CD4-positive, alpha-beta T cell treated with Interleukin-2 at 100 ng/mL for 4 hours (primary cell): ENCODE data around the gene TRIM33.
"Not testable (repeated sequence)": the region's sequence is repeated elsewhere in the genome, so short reads cannot be mapped to it uniquely, and the experiment has no call there.

Source experiments
- DNase-seq: peaks from one replicate; pipeline ENCODE4 v3.0.0-alpha.2; 2020; ENCODE audit warnings: low spot score

TRIM33 gene

GRCh38 chr1:114510274-114511031 is 550 bp downstream of the TRIM33 start:
- peak; percentile 29 for DNase-seq

GRCh38 chr1:114509596-114510273 is 1.3 kb downstream of the TRIM33 start:
- no peak for DNase-seq

- DNase-seq: no peak
These were observed 2.6 kb downstream of the TRIM33 start for GRCh38 chr1:114508386-114508898.

GRCh38 chr1:114507513-114507912 is 3.5 kb downstream of the TRIM33 start:
- DNase-seq: no peak

- DNase-seq: no peak
These were observed 5.8 kb downstream of the TRIM33 start for GRCh38 chr1:114505148-114505561.

- DNase-seq: no peak
These were observed 7.0 kb downstream of the TRIM33 start for GRCh38 chr1:114503916-114504422.

GRCh38 chr1:114502080-114502479 is 8.9 kb downstream of the TRIM33 start:
- no peak for DNase-seq

- DNase-seq: no peak
These were observed 11.5 kb downstream of the TRIM33 start for GRCh38 chr1:114499478-114499877.

GRCh38 chr1:114496089-114496488 is 14.9 kb downstream of the TRIM33 start:
- DNase-seq: no peak

- DNase-seq: no peak
These were observed 15.5 kb downstream of the TRIM33 start for GRCh38 chr1:114495486-114495885.

GRCh38 chr1:114492978-114493377 is 18.0 kb downstream of the TRIM33 start:
- no peak for DNase-seq

- no peak for DNase-seq
These were observed 20.7 kb downstream of the TRIM33 start for GRCh38 chr1:114490274-114490693.

- no peak for DNase-seq
These were observed 22.3 kb downstream of the TRIM33 start for GRCh38 chr1:114488739-114489138.

GRCh38 chr1:114485286-114485685 is 25.7 kb downstream of the TRIM33 start:
- DNase-seq: no peak

- DNase-seq: peak; percentile 30
These were observed 28.4 kb downstream of the TRIM33 start for GRCh38 chr1:114482585-114482984.

- not testable (repeated sequence) for DNase-seq
These were observed 31.4 kb downstream of the TRIM33 start for GRCh38 chr1:114479636-114480035.

- no peak for DNase-seq
These were observed 31.9 kb downstream of the TRIM33 start for GRCh38 chr1:114479134-114479533.

- no peak for DNase-seq
These were observed 37.2 kb downstream of the TRIM33 start for GRCh38 chr1:114473796-114474195.

GRCh38 chr1:114472408-114472807 is 38.6 kb downstream of the TRIM33 start:
- DNase-seq: no peak

GRCh38 chr1:114470681-114471080 is 40.3 kb downstream of the TRIM33 start:
- DNase-seq: no peak

GRCh38 chr1:114468710-114469468 is 42.1 kb downstream of the TRIM33 start:
- no peak for DNase-seq

GRCh38 chr1:114468047-114468446 is 43.0 kb downstream of the TRIM33 start:
- DNase-seq: no peak
